GM21381 (cell line): ENCODE measurements around the gene PEX5L.
A peak's percentile ranks its signal among the peaks of the same experiment; 100 is the strongest.

Experiments
- ATAC-seq: cut with Tn5 transposase; IDR thresholded peaks from one replicate; pipeline ENCODE4 v1.9.1; 2021; ENCODE audit warnings: mild to moderate bottlenecking, moderate library complexity; ENCODE audit not compliant: unreplicated experiment

PEX5L gene

DNA sequence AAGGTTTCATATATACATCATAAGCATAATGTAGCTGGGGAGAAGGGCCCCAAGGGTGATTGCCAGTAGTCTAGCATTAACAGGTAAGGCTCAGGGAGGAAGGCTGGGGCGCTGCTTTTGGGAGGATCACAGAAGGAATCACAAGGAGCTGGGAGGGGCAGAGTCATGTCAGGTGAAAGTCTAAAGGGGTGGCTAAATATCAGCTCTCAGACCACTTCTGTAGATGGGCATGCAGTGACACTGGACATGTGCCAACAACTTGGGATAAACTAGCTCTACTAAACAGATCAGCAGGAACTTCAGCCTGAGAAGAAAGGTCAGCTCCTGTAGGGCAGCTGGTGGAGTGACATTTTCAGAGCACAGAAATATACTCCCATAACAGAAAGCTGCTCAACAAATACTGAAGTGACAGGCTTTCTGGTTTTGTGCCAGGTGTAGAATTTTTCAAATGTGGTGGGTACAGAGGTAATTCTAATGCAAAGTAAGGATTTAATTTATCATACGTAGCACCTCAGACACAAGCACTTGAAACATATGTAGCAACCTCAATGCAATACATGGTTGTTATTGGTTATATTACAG is 79.4 kb downstream of the PEX5L start:
- ATAC-seq = no peak

DNA sequence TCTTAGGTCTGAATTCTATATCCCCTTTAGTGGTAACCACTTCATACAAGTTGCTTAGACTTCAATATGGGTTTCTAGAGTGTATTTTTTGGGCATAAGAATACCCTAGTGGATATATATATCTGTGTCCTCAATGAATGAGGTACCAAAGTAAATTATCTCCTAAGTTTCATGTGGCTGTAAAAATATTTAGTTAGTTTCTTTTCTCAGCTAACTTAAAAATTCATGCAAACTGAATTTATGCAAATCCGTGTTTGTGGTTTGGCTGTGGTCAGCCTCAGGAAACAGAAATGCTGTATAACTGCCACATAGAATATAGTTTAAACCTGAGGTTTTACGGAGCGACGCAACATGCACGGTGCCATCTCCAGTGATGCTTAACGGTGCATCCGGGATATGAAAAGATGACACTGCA is 80.3 kb downstream of the PEX5L start:
- ATAC-seq = peak; percentile 89

DNA sequence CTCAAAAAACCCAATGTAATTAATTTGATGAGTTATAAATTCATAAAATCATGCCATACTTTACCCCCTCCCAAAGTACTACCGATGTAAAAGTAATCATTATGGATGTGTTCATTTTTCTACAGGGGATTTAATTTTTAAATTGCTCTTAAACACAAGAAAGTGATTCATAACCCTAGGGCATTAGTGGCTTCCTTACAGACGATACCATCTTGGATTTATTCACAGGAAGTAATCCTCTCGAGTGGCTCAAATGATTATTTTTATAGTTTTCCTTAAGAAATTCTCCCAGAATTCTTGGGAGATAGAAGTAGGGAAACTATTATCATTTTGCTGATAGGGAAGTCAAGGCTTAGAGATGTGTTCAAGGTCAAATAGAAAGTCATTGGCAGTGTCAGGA is 80.9 kb downstream of the PEX5L start:
- ATAC-seq = no peak

DNA sequence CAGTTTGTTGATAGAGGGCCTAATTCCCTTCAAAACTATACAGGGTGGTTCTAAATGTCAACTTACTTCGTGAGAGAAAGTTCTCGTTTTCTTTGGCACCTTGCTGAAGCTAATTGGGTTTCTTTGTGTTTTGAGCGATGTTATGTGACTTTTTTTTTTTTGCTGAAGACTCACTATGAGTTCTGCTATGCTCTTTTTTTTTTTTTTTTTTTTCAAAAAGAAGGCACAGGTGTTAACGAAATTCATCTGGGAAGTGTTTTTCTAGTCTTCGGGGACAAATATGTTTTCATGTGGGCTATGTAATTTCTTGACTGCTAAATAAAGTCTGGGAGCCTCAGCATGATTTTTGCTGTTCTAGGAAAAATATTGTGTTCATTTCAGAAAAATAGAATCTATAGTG is 81.5 kb downstream of the PEX5L start:
- no peak for ATAC-seq

DNA sequence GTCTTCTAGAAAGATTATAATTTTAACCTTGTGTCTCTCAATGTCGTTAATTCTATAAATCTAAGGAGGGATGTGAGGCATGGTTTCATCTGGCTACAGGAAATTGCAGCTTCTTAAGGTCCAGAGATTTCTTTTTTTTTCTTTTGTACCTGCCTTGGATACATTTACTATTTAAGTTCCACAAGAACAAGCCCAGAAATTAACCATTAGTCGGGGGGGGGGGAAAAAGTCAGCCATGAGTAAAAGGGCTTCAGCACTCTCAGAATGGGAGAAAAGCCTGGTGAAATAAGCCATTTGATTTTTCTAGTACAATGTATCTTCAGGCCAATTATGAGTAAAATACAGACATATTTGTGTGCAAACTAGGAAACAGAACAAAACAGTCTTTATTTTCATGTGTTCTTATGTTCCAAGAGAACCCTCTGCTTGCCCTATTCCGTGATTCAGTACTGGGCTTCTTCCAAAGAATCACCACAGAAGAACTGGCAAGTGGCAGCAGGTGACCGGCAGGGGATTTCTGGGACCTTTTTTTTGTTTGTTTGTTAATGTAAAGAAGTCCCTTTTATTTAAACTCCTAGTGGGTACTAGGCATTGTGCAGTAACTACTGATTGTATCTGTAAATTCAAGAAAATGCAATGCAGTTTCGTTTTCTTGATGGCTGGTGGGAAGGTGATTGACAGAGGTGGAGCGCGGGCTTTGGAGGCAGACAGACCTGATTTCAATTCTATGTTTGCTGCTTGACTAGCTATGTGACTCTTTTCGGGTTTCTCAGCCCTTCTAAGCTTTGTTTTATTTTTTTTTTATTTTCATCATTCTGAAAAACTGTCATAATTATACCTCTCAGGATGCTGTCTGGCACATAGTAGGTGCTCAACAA is 82.5 kb downstream of the PEX5L start:
- ATAC-seq = no peak

DNA sequence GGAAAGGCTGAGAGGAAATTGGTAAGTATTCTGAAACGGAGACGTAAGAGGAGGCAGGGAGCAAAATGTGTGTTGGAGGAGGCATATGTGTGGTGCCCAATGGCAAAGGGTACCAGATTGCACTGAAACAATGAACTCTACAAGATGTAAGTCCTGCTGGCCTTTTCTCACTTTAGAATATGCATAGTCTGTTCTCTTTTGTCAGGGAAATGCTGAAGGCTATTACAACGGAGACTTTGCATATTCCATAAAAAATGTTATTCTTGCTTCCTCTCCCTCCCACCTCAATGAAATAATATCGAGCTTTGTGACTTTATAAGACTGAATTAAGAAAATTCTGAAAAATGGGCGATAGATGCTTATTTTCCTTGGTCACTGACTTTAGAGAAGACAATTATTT is 85.9 kb downstream of the PEX5L start:
- no peak for ATAC-seq

DNA sequence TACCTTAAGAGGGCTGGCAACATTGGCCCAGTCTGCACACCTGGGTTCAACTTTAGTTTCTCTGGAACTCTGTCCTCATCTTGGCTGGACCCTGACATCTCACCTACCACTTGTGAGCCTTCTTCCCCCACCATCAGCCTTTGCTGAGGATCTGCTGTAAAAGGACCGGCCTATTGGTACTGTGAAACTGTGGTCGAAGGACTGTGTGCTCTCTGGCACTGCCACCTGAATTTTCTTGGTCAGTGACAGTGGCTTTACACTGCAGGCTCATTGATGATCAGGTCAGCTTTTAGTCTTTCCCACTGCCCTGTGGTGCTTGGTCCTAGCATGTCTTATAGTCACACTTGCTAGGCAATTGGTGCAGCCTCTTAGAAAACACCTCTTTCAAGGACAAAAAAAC is 86.9 kb downstream of the PEX5L start:
- peak; percentile 8 for ATAC-seq

DNA sequence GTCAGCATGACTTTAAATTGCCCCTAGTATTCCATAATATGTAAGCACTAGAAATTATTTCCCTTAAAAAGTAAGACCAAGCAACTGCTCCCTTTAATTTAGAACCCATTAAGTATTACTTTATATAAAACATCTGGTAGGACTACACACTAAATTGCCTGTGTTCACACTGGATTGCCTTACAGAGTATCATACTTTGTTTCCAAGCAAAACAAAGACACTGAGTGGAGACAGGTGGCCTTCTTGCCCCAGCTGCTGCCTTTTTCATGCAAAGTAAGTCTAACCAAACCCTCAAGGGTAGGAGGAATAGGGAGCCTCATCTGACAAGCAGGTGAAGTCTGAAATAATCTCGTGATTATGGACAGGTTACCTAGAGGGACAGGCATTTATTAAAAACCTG is 87.3 kb downstream of the PEX5L start:
- peak; percentile 81 for ATAC-seq

DNA sequence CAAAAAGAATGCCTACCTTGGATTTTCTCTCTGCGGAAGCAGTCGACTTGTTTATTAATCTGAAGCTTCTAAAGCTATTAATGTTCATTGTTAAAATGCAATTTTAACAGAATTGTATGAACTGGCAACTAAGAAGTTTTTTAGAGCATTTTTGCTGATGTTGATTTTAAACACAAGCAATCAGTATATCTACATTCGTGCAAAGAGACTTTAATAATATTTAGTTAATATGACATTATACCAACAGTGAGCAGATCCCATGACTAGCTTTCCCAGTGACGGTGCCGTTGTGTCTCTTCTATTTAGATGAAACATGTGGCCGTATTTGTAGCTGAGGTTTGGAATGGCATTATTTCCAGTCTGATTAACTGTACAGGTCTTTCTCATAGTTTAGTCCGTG is 88.0 kb downstream of the PEX5L start:
- no peak for ATAC-seq

DNA sequence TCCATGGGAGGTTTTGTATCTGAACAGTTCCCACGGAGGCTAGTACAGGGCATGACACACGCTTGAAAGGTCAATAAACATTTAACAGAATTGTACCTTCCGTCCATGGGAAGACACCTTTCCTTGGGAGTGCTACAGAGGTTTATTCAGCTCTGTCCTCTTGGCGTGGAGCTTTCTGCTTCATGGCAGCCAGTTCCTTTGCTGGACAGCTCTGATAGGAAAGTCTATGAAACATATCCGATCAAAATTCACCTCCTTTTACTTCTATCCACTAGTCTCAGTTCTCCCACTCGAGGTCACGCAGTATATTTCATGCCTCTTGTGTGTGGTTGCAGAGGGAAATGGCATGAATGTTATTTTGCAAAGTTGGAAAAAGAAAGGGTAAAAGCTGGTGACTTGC is 91.2 kb downstream of the PEX5L start:
- ATAC-seq = no peak

DNA sequence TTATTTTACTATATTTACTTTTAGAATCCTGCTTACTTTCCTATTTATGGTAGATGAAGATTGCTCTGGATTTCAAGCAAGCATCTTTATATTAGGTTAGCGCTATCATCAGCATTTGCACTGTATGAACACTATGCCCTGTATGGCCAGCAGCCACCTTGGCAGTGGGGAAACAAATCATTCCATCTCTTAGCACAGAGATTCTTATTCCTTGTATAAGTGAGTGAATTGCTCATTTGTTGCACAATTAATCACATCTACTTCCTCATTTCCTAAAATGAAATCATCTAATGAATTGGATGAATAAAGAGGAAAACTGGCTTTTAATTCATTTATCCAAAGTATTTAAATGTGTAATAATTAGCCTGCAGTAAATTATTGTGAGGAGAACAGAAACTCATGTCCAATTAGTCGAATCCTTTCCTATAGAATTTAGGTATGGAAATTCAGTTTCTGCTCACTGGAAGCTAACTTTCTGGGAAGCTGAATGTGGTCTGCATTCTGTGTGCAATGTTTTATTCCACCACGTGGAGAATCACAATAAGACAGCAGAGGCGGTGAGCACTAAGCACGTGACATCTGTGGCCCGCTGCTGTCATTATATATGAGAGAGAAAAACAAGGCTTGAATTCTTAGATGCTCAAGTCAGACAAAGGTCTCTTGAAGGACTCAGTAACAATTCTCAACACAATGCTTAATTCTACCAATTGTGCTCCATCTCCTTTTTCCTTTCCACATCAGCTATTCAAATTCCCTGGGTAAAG is 93.4 kb downstream of the PEX5L start:
- ATAC-seq = no peak

DNA sequence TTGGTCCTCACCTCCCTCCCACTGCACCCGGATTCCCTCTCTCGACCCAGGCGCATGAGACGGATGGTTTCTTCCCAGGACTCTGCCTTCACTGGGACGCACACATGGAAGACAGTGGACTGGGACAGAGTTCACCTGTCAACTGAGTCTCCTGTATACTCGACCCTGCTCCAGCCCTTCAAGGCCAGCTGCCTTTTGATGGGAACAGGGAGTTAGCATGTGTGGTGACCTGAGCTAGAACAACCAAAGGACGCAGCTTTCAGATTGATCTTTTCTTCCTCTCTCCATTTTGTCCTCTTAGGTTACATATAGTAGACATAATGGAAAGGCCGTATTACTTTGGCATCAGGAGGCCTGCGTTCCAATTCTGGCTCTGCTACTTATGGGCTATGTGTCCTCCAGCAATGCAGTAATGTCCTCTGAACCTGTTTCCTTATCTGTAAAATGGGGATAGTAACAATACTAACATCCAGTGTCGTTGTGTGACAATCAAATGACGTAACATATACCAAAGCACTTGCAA is 94.1 kb downstream of the PEX5L start:
- ATAC-seq = no peak

DNA sequence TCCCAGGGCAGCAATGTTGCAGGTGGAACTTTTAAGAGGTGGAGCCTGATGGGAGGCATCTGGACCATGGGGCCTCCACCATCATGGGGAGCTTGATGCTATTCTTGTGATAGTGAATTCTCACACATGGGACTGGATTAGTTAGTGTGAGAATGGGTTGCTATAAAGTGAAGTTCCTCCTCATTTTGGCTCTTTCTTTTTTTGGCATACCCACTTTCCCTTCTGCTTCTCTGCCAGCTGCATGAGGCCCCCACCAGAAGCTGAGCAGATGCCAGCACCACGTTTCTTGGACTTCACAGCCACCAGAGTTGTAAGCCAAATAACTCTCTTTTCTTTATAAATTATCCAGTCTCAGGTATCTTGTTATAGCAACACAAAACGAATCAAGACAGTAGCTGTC is 101.0 kb downstream of the PEX5L start:
- ATAC-seq = no peak

DNA sequence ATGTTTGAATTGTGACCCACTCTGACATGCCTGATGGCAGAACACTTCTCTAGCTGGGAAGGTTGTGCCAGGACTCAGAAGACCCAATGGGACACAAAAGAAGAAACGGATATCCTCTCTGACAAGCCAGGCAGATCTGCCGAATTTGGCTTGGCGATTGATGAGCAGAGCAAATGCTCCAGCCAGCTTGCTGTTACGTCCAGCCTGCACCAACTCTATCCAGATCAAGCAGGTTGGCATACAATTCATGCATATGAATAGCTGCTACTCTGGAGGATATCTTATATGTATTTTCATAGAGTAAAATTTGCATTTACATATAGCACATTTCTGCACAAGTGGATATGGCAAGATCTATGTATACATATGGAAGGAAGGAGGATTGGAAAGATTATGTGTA is 102.8 kb downstream of the PEX5L start:
- no peak for ATAC-seq

DNA sequence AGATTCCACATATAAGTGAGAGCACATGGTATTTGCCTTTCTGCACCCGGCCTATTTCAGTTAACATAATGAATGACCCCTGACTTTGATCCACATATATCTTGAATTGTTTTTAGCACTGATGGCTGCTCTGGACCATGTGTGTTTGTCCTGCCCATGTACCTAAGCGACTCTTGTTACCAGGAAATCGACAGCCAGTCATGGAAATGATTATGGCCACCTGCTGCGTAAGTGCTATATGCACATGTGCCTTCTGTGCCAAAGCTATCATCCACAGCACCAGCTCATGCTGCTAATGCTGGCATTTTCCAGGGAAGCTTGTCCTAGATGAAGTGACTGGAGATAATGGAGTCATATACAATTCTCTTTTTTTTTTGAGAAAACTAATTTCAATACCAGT is 103.7 kb downstream of the PEX5L start:
- ATAC-seq = no peak

DNA sequence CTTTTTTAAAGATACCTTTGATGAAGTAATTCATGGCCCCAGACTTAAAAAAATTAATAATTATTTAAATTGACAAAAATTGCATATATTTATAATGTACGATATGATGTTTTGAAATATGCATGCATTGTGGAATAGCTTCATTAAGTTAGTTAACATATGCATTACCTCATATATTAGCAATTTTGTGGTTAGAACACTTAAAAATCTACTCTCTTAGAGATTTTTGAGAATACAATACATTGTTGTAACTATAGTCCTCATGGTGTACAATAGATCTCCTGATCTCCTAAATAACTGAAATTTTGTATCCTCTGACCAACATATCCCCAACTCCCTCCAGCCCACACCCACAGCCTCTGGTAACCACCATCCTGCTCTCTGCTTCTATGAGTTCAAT is 104.1 kb downstream of the PEX5L start:
- ATAC-seq = no peak

DNA sequence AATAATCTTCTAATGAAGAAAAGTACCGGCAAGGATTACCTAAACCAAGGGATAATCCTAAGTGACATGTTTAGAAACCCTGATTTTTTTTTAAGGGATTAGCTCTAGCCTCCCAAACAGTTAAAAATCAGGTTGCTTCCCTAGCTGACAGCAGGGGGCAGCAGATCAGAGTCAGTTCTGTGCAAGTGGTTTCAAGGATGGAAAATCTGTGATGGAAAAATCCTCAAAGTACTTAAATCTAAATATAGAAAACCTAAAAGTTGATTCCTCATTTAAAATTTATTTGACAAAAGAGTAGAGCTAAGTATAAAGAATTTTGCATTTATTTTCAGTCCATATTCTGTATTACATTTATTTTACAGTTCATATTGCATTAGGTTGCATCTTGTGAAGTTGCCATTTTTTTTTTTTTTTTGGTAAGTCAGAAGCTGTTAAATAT is 107.6 kb downstream of the PEX5L start:
- peak; percentile 56 for ATAC-seq

DNA sequence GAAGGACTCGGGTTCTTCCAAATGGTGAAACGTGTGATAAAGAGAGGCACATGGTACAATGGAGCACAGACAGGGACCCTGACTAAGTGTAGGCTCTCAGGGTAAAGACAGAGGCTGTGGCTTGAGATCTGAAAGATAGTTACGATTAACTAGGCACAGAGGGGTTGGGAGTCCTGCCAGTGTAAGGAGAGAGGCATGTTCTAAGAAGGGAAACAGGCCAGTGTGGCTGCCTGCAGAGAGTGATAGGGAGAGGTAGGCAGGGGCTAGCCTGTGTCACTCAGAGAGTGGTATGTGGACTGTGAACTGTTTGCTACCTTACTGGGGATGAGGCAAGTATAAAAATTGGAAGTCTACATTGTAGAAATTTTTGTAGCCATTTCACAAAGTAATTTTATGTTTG is 109.5 kb downstream of the PEX5L start:
- ATAC-seq = no peak

DNA sequence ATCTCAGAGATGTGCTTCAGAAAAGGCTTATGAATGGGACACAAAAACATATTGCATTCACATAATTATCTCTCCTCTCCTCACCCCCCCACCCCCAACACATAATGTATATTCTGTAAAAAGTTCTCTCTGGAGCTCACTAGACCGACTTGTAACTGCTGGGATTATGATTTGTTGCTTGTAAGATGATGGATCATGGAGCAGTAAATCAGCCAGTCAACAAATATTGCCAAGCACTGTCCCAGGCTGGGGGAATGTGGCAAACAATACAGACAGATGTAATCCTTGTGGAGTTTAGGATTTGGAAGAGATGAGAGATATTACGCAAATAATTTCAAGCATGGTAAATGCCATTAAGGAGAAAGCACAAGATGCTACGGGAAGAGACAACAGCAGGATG is 114.8 kb downstream of the PEX5L start:
- ATAC-seq = no peak

DNA sequence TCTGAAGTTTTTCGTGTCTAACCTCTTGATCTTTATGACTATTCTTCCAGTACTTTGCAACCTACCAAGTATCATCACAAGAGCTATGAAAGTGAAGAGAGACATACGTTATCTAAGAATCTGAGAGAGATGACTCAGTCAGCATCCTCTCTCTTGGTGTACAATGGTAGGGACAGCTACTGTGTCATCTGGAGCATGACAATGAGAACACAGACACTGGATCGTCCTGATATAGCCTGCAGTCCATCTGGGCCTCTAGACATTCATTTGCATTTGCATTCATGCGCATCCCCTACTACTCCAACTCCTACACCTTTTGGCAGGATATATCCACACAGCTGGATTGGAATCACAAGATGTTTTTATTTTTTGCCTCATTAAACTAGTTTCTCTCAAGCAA is 115.2 kb downstream of the PEX5L start:
- ATAC-seq = peak; percentile 98

DNA sequence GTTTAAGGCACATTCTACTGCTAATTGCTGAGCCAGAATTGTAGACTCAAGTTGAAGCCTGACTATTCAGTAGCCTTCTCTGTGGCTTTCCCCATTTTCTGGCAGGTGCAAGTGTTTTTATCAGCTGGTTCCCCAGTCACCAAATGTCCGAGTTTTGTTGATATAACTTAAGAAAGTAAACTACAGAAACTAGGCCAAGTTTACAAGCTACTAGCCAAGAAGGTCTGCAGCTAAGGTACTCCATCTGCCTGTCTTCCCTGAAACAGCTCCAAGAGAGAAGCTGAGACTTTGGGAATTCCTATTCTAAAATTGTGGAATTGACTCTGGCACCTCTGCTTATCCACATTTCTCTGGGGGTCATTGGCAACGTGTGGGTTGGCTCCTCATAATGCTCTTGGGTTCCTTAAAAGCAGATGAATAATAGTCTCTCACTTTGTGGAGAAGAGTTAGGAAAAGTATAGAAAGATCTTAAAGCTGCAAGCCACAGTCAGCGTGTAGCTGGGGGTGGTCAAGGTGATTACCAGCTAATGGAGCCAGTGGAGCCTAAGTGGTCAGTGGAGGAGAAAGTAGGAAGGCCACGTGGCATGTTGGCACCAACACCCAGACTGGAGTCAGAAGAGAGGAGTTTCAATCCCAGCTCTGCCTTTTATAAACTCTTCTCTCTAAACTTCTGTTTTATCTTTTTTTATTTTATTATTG is 128.8 kb downstream of the PEX5L start:
- ATAC-seq = no peak
